ENCODE results near the gene NDRG3.

GRCh38 chr20:36752582-36752981 is 6.7 kb upstream of the NDRG3 start:
- no peak for TF ChIP-seq YY1 (IDR thresholded peaks at IDR 0.05; ENCODE audit: low read depth, low read length)
- TF ChIP-seq RBBP5 (conservative IDR thresholded peaks at IDR 0.05): no peak
- TF ChIP-seq HDAC2 (IDR thresholded peaks at IDR 0.05): no peak
- TF ChIP-seq MEF2A (IDR thresholded peaks at IDR 0.05; ENCODE audit: insufficient read depth, low read depth, low read length): no peak
- TF ChIP-seq CREB1 (IDR thresholded peaks at IDR 0.05; ENCODE audit: low read depth): no peak
- TF ChIP-seq, protein P1, sequence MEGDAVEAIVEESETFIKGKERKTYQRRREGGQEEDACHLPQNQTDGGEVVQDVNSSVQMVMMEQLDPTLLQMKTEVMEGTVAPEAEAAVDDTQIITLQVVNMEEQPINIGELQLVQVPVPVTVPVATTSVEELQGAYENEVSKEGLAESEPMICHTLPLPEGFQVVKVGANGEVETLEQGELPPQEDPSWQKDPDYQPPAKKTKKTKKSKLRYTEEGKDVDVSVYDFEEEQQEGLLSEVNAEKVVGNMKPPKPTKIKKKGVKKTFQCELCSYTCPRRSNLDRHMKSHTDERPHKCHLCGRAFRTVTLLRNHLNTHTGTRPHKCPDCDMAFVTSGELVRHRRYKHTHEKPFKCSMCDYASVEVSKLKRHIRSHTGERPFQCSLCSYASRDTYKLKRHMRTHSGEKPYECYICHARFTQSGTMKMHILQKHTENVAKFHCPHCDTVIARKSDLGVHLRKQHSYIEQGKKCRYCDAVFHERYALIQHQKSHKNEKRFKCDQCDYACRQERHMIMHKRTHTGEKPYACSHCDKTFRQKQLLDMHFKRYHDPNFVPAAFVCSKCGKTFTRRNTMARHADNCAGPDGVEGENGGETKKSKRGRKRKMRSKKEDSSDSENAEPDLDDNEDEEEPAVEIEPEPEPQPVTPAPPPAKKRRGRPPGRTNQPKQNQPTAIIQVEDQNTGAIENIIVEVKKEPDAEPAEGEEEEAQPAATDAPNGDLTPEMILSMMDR (IDR thresholded peaks at IDR 0.05 in 2 of 3, conservative IDR thresholded peaks at IDR 0.05 in 1 of 3; ENCODE audit: control insufficient read depth in 2 of 3, extremely low read depth in 1 of 3, insufficient read depth in 1 of 3, low read depth in 3 of 3, low read length in 3 of 3): no peak
- no peak for TF ChIP-seq MXI1 (IDR thresholded peaks at IDR 0.05; ENCODE audit: low read depth, low read length)
- TF ChIP-seq JUND (IDR thresholded peaks at IDR 0.05; ENCODE audit: low read depth, low read length): no peak
- TF ChIP-seq POLR2A (IDR thresholded peaks at IDR 0.05; ENCODE audit: low read depth, low read length): no peak
- no peak for TF ChIP-seq SP1 (IDR thresholded peaks at IDR 0.05; ENCODE audit: low read depth, low read length)
- no peak for TF ChIP-seq POLR2AphosphoS5 (IDR thresholded peaks at IDR 0.05; ENCODE audit: low read length)
- no peak for TF ChIP-seq CEBPB (IDR thresholded peaks at IDR 0.05; ENCODE audit: borderline replicate concordance in 1 of 2, low read depth in 2 of 2, low read length in 2 of 2)
- no peak for TF ChIP-seq RAD21 (IDR thresholded peaks at IDR 0.05; ENCODE audit: insufficient read depth, low read depth, low read length)
- TF ChIP-seq BCL3 (IDR thresholded peaks at IDR 0.05; ENCODE audit: borderline replicate concordance, insufficient read depth, low read depth, low read length, poor library complexity, severe bottlenecking): no peak
